GM19043 (cell line): ENCODE data around the gene ANKRD34B.

Source experiments
- ATAC-seq: cut with Tn5 transposase; IDR thresholded peaks from one replicate; pipeline ENCODE4 v1.9.1; 2021; ENCODE audit warnings: low read depth; ENCODE audit not compliant: unreplicated experiment

The ANKRD34B gene

DNA sequence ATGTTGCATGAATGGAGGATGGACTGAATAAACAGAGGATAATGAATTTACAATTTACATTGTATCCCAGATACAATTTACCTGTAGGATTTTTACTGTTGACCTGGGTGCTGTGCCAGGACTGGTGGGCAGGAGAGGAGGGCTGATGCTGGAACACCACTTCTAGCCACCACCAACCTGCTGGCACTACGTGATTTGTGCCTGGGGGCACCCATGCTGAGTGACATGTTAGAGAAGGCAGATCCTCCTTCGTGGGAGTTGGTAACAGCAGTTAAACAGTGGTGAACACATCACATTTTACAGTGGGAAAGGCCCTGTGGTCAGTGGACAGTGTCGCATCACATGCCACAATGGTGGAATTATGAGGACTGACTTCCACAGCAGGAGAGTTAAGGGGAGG is 3.0 kb upstream of the ANKRD34B start:
- ATAC-seq = no peak

DNA sequence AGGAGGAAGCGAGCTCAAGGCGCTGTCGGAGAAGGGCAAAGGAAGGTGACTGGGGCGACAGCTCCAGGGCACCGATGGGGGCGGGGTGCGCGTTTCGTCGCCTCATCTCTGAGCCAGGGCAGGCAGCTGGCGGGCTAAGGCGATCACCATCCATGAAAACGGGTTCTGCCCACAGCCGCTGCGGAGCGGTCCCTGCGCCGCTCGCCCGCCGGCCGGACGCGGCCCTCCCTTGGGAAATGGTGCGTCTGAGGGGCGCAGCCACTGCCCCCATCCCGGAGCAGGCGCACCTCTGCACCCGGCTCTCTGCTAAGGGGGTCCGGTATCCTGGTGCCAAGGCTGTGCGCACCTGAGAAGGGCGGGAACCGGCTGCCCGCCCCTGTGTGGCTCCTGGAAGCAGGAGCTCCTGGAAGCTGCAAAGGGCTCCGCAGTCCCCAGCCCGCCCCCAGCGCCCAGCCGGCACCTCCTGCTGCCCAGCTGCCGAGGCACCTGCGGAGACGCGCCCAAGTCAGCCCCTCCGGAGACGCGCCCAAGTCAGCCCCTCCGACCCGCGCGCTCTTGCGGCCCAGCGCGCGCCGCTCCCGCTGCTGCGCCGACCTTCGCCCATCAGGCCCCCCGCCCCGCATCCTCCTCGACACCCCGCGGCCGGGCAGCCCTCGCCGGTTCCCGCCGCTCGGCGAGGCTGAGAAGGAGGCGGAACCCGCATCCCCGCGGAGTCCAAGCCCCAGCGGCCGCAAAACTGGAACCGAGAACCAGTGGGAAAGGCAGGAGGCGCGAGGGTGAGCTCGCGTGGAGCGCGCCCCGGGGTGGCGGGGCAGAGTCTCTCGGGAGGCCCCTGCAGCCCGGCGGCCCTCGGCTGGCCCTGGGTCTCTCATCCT is 757 bp downstream of the ANKRD34B start:
- ATAC-seq = no peak

DNA sequence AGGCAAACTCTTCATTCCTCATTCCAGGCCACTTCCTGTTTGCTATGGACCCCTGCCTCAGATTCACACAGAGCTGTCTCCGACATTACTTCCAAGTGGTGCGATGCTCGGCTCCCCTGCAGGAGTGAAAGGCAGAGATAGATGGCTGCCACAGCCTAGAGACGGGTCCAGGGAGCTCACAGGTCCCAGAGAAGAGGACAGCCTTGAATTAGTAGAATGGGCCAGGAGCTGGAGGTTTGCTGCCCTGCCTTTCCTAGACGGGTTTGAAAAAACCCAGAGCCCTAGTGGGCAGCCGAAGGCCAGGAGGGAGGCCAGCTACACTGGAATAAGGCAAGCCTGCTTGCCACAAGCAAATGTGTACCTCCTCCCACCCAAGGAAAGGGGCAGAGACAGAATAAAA is 1.8 kb downstream of the ANKRD34B start:
- no peak for ATAC-seq

DNA sequence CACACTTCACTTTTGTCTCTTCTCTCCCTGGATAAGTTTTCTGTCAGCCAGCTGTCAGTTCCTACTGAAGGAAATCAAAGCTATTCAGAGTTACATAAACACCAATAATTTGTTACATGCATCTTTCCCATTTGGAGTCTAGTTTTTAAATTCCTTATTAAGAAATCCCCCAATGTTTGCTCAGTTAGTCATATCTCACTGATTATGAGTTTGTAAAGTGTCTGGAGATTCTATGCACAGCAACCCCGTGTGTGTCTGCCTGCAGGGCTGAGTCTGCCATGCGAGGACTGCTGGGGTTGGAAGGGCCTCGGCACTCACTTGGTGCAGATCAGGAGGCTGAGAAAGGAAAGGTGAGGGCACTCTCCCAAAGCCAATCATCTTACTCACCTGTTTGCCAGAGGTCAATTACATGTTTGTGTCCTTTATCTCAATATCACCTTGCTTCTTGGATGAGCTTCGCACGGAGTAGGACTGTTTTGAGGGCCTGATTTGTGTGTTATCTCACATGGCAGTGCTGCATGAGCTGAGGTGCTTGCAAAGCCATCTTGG is 3.3 kb downstream of the ANKRD34B start:
- ATAC-seq = no peak

DNA sequence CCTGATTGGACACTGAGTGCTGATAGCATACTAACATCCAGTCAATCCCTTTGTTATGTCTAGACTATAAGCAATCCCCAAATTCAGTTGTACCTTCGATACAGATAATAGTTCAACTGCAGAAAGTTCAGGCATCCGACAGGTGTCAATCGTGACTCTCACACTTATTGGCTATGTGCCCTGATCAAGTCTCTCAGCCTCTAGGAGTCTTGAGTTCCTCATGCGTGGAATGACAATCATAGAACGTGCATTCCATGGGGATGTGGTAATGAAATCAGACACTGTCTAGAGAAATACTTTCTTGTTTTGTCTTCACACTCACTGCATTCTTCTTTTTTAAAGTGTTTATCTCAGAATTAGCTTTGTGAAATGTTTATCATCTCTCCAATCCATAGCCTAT is 4.8 kb downstream of the ANKRD34B start:
- ATAC-seq = no peak

DNA sequence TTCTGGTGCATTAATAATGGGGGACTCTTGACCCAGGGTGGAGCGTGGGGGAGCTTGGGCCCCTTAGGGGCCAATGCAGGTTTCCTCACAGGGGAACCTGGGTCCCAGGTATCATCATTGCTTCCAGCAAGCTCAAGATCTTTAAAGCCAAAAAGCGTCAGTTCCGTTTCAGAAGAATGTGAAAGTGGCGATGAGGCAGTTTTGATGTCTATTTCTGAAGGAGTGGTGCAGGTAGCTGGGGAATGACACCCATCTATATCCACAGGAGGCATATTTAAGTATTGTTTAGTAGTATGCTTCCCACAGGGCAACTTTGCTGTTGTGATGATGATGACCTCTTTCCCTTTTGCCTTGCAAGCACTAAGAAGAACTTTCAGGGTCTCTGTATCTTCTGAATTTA is 10.8 kb downstream of the ANKRD34B start:
- no peak for ATAC-seq

DNA sequence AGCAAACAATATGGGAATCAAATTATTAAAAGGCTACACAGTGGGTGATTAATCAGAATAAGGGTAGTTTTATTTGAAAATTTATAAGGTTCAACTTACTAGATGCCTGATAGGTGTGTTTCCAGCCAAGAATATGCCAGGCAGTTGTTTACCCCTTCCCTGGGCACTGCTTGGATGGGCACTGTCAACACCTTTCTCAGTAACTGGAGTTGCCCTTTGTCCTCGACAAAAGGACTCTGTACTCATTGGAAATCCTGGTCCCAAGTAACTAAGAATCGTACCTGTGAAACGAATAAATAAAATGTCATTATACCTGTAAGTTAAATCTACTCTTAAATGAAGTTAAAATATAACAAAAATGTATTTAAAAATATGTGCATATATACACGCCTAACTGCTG is 15.0 kb downstream of the ANKRD34B start:
- ATAC-seq = no peak

DNA sequence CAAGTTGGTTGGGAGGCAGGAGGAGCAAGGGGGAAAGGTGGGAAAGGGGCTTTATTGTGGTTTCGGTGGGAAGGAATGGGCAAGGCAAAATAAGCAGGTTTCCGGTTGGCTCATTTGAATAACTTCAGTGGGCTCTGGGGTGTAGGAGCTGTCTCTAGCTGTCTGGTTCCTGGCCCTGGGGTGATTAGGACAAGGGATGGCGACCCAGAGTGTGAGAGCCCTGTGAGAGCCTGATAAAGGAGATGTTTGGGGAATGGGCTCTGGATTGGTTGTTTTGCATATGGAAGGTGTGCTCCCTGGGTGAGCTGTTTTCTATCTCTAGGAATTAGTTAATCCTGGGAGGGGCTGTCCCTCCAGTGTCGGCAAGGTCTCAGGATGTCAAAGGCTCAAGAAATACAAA is 15.4 kb downstream of the ANKRD34B start:
- ATAC-seq = no peak

DNA sequence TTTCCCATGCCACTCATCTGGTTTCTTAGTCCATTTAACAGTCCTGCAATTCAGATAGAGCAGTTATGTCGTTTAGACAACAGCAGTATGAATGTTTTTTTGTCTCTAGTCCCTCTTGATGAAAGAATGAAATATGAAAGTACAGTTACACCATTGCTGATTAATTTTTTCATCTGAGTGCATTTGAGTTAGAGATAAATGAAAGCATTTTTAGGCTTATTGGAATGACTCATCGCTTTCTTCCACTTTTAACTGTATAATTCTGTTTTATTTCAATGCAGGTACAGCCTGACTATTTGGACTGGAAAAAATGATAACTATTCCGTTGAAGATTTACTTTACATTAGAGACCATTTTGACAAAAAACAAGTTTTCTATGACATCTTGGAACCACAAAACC is 28.7 kb downstream of the ANKRD34B start:
- ATAC-seq = no peak

DNA sequence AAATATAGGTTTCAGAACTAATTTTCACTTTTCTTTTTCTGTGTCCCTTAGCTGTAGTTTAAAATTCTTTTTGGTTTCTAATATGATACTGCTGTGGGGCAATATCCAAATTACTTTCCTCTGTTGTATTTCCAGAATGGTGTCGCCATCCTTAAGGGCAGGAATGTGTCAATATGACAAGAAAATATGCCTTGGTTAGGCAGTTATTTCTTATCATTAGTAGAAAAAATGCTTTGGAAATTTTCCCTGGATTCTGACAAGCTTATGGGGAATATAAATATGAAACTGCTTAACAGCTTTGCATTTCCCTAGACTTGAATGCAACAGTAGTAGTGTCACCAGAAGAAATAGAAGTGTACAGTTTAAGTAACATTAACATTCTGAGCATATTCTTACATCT is 29.4 kb downstream of the ANKRD34B start:
- no peak for ATAC-seq

DNA sequence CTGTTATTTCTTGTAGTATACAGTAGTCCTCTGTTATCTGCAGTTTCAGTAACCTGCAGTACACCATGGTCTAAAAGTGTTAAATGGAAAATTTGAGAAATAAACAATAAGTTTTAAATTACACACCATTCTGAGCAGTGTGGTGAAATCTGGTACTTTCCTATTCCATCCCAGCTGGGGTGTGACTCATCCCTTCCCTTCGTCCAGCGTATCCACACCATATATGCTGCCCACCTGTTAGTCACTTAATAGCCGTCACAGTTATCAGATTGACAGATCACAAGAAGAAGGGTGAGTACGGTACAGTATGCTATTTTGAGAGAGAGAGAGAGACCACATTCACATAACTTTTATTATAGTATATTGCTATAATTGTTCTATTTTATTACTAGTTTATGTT is 53.3 kb downstream of the ANKRD34B start:
- ATAC-seq = no peak

DNA sequence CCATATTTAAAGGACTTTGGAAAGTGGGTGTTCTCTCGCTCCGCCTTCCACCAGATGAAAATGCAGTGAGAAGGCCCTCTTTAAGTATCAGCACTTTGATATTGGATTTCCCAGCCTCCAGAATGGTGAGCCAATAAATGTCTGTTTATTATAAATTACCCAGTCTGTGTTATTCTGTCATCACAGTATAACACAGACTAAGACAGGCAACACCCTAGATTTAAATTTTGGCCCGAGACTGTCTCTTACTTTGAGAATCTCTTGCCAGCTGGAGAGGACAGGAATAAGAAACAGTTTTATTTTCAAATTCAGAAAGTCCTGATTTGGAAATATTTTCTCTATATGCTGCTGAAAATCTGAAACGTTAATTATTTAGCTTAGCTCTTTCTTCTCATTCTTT is 60.7 kb downstream of the ANKRD34B start:
- no peak for ATAC-seq

DNA sequence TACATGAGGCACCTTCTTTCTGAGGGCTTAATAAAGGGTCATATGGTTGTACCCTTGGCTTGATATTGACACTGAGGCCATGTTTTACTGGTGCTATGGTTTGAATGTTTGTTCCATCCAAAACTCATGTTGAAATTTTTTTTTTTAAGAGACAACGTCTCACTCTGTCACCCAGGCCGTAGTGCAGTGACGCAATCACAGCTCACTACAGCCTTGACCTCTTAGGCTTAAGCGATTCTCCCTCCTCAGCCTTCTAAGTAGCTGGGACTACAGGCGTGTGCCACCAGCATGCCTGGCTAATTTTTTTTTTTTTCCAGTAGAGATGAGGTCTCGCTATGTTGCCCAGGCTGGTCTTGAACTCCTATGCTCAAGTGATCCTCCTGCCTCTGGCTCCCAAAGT is 61.2 kb downstream of the ANKRD34B start:
- no peak for ATAC-seq

DNA sequence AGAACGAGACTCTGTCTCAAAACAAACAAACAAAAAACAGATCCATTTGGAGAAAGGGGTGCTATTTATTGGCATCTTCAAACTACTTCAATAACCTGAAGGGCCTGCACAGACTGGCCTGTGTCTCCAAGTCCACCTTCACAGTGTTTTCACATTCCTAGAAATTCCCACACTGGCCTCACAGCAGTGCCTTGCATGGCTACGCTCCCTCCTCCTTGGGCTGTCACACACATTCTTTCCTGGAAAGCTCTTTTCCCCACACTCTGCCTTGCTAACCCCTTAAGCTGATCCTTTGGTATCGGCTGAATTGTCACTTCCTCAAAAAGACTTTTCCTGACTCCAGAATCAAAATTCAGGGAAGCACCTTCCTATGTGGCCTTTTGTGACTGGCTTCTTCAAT is 62.4 kb downstream of the ANKRD34B start:
- ATAC-seq = no peak
